Psoas muscle (tissue), 8 donors: Measurements from ENCODE around the gene ZNF628. TPM values are rescaled to one million over a fixed set of nuclear protein-coding genes. Genes with fewer than 3 reads are reported as not detected.

Source experiments
- ATAC-seq, 4 donors: fragments of 200-7000 bp; cut with Tn5 transposase; one replicate each; pipeline ENCODE4 v1.9.1; 2020; ENCODE audit warnings: moderate library complexity in 3 of 4, mild to moderate bottlenecking in 2 of 4
- DNase-seq, 2 donors: peaks; one replicate each; pipeline ENCODE4 v3.0.0-alpha.2; 2020
- H3K27ac ChIP-seq: fragments of 200-600 bp; one replicate; pipeline ENCODE4 v1.8.0; 2022
- H3K27me3 ChIP-seq, 3 donors: fragments of 200-600 bp in 1 of 3; one replicate each; pipeline versions ENCODE4 v1.6.1 to v1.8.0; 2013 to 2022; ENCODE audit warnings: low read length in 2 of 3, mild to moderate bottlenecking in 2 of 3, moderate library complexity in 1 of 3; ENCODE audit not compliant: insufficient read depth in 3 of 3
- H3K36me3 ChIP-seq, 2 donors: fragments of 200-600 bp in 1 of 2; one replicate each; pipeline versions ENCODE4 v1.6.1 to v1.8.0; 2013 to 2022; ENCODE audit warnings: low read depth in 1 of 2, mild to moderate bottlenecking in 1 of 2, moderate library complexity in 1 of 2; ENCODE audit not compliant: insufficient read depth in 1 of 2
- H3K4me1 ChIP-seq: fragments of 200-600 bp; one replicate; pipeline ENCODE4 v1.8.0; 2022
- H3K4me3 ChIP-seq: fragments of 200-600 bp; one replicate; pipeline ENCODE4 v1.8.0; 2022; ENCODE audit warnings: mild to moderate bottlenecking
- H3K9me3 ChIP-seq: fragments of 200-600 bp; one replicate; pipeline ENCODE4 v1.8.0; 2022
- WGBS, 3 donors: extraction: QIAGEN DNeasy Blood & Tissue Kit; methylation state at CpG; one replicate each; pipeline versions ENCODE4 v1.1.6 to v1.1.7; 2013; 5-methylcytosine and 5-hydroxymethylcytosine counted together
- intact Hi-C, 2 donors: fragments of 100-400 bp; cut with DNase I; formaldehyde crosslinking; loops; one replicate each; pipeline versions ENCODE4 v1.11.0 to v1.14.2; 2022
- polyA plus RNA-seq, 3 donors: library from polyadenylated mRNA; stranded (reverse); fragments of 200-250 nt; gene quantifications; one replicate each; pipeline ENCODE4 v1.2.3, GENCODE V29; 2013
- total RNA-seq, 4 donors: library from RNA; stranded (reverse); fragmentation: NEBNext Ultra II Directional in 2 of 4; extraction: Animal tissue kit (Norgen Biotek cat#: 25700) in 2 of 4; gene quantifications; one replicate each; pipeline versions ENCODE4 v1.2.1 to v1.2.4, GENCODE V29; 2021 to 2023
- TF ChIP-seq, protein P1 (sequence below): fragments of 200-600 bp; IDR thresholded peaks from one replicate; pipeline ENCODE4 v1.8.0; 2022; ENCODE audit warnings: antibody characterized with exemption
- donor health status: healthy with polysubstance abuse.
- donor health status: DM: no; HTN: no; CAD: no; lungs with moderate emphysema.
- donor health status: Bipolar disorder and iron deficiency.
- donor health status: healthy.
- donor health status: DM: yes; HTN: yes; CAD: no.
- donor health status: DM: no; HTN: no; CAD: no.
- donor health status: DM: no; HTN: no; CAD: no.
- donor health status: DM: yes; HTN: yes; CAD: no.

The ZNF628 gene
- total and polyA plus RNA-seq, 7 donors, result 5.9 to 14.3 (median 12.2) TPM

DNA sequence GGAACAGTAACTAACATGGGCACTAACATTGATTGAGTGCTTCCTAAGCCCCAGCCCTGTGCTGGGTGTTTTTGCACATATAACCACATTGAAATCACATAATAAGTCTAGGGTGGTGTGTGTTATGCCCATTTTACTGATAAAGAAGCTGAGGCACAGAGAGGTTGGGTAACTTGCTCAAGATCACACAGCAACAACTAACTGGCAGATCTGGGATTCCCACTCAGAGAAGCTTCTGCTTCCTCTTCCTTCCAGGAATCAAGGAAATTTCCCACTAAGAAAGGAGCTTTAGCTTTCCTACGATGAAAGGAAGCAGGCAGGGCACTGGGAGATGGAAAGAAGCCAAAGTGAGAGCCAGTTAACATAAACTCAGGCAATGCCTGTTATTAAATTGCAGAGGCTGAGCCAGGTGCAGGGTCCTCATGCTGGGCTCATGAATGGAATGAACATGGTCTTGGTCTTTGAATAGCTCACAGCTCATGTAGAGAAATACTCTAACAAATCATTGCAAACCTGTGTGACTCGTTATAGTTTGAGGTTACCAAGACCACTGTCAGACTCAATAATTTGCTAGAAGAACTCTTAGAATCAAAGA, 21.9 kb downstream of the ZNF628 start:
- ATAC-seq (no peak), DNase-seq (no peak)
- TF ChIP-seq, protein P1, sequence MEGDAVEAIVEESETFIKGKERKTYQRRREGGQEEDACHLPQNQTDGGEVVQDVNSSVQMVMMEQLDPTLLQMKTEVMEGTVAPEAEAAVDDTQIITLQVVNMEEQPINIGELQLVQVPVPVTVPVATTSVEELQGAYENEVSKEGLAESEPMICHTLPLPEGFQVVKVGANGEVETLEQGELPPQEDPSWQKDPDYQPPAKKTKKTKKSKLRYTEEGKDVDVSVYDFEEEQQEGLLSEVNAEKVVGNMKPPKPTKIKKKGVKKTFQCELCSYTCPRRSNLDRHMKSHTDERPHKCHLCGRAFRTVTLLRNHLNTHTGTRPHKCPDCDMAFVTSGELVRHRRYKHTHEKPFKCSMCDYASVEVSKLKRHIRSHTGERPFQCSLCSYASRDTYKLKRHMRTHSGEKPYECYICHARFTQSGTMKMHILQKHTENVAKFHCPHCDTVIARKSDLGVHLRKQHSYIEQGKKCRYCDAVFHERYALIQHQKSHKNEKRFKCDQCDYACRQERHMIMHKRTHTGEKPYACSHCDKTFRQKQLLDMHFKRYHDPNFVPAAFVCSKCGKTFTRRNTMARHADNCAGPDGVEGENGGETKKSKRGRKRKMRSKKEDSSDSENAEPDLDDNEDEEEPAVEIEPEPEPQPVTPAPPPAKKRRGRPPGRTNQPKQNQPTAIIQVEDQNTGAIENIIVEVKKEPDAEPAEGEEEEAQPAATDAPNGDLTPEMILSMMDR, result no peak
- Histone ChIP-seq H3K27ac (no peak overlapping the region), H3K4me3 (no peak overlapping the region), H3K4me1 (no peaks in the 10 kb centered on the region), H3K9me3 (no peaks in the 10 kb centered on the region), H3K36me3 (peaks cover 0 to 3% of the 10 kb centered on the region in 2 donors), H3K27me3 (peaks cover 0 to 2% (median 0%) of the 10 kb centered on the region in 3 donors)
- 39 to 61% (median 41%) methylated on average over 2 of the region's 2 CpGs for WGBS, 3 donors
- intact Hi-C loops, result no loop called here

DNA sequence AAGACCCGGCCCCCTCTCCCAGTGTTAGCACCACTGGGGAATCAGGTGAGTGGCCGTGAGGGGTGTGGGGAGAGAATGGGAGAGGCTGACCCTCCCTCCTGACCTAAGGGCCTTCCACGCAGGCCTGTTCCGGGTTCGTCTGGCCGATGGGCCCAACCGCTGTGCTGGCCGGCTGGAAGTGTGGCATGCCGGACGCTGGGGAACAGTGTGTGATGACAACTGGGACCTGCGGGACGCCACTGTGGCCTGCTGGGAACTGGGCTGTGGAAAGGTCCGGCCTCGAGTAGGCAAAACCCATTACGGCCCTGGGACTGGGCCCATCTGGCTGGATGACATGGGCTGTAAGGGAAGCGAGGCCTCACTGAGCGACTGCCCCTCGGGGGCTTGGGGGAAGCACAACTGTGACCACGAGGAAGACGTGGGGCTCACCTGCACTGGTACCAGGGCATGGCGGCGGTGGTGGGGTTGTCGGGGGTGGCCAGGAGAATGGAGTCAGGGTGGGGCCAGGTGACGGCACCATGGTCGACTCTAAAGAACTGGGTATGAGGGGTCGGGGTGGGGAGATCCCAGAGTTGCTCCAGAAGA, 24.0 kb downstream of the ZNF628 start:
- H3K27ac ChIP-seq, result no peak overlapping the region
- no peaks in the 10 kb centered on the region for H3K9me3 ChIP-seq
- peaks cover 0 to 17% (median 1%) of the 10 kb centered on the region in 3 donors for H3K27me3 ChIP-seq
- ATAC-seq, result no peak
- TF ChIP-seq, protein P1, result no peak
- H3K36me3 ChIP-seq, result peaks cover 0 to 3% of the 10 kb centered on the region in 2 donors
- 94 to 96% (median 95%) methylated on average over 25 to 26 of the region's 26 CpGs for WGBS, 3 donors
- no peak for DNase-seq
- H3K4me3 ChIP-seq, result no peak overlapping the region
- H3K4me1 ChIP-seq, result no peaks in the 10 kb centered on the region
- intact Hi-C loops, result loop anchor here (5.0 to 10.0 kb wide), 3 partner anchors 33 to 358 kb away; partner anchors contain the start of gene TNNT1 (in 1 of the 2)

DNA sequence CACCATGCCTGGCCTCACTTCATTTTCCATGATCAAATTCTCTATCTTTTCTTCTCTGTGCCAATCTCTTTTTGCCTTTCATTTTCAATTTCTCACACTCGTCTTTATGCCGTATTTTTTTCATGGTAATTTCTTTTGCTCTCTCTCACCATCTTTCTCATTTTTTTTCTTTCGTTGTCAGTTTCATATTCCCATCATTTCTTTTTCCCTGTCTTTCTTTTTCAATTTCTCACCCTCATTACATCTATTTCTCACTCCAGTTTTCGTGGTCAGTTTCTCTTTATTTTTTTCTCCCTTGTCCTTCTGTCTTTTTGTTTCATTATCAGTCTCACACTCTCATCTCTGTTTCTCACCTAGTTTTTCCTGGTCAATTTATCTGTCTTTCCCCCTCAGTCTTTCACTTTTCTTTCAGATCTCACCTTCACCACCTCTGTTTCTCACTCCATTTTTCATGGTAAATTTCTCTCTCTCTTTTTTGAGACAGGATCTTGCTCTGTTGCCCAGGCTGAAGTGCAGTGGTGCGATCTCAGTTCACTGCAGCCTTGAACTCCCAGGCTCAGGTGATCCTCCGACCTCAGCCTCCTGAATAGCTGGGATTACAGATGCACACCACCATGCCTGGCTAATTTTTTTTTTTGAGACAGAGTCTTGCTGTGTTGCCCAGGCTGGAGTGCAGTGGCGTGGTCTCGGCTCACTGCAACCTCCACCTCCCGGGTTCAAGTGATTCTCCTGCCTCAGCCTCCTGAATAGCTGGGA, 26.0 kb downstream of the ZNF628 start:
- TF ChIP-seq, protein P1, result no peak

DNA sequence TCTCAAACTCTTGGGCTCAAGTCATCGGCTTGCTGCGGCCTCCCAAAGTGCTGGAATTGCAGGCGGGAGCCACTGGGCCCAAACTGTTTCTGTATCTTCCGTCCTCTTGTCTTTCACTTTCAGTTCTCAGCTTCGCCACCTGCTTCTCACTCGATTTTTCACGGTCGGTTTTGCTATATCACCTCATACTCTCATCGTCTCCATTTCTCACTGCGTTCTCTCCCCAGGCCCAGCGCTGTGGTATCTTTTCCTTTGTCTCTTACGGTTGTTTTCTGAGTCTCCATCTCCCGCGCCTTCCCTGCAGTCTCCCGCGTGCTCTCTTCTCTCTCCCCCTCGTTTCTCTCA, 26.7 kb downstream of the ZNF628 start:
- Histone ChIP-seq H3K27ac (no peak overlapping the region), H3K4me1 (no peaks in the 10 kb centered on the region), H3K27me3 (peaks cover 0 to 24% (median 3%) of the 10 kb centered on the region in 3 donors), H3K9me3 (no peaks in the 10 kb centered on the region), H3K36me3 (peaks cover 0 to 3% of the 10 kb centered on the region in 2 donors), H3K4me3 (no peak overlapping the region)
- no peak for DNase-seq
- 80 to 90% (median 84%) methylated on average over 17 of the region's 17 CpGs for WGBS, 3 donors
- TF ChIP-seq, protein P1, result no peak
- no peak for ATAC-seq
- intact Hi-C loops, result loop anchor here (5.0 to 10.0 kb wide), 3 partner anchors 36 to 361 kb away; partner anchors contain the start of gene TNNT1 (in 1 of the 2)

More for the DNA sequence above, 26.0 kb downstream of the ZNF628 start:
- ATAC-seq (no peak), DNase-seq (no peak)
- Histone ChIP-seq H3K4me3 (no peak overlapping the region), H3K27me3 (peaks cover 0 to 24% (median 3%) of the 10 kb centered on the region in 3 donors), H3K4me1 (no peaks in the 10 kb centered on the region), H3K9me3 (no peaks in the 10 kb centered on the region), H3K36me3 (peaks cover 0 to 3% of the 10 kb centered on the region in 2 donors), H3K27ac (no peak overlapping the region)
- intact Hi-C loops, result loop anchor here (5.0 to 10.0 kb wide), 3 partner anchors 35 to 360 kb away; partner anchors contain the start of gene TNNT1 (in 1 of the 2)
- WGBS, 3 donors, result 91 to 97% (median 96%) methylated on average over 9 of the region's 9 CpGs
